HG03045 (cell line): Measurements from ENCODE around the gene SCFD2.
A peak's percentile ranks its signal among the peaks of the same experiment; 100 is the strongest.
"Not testable (repeated sequence)": the region's sequence is repeated elsewhere in the genome, so short reads cannot be mapped to it uniquely, and the experiment has no call there.

ENCODE experiments used
- ATAC-seq: cut with Tn5 transposase; IDR thresholded peaks from one replicate; pipeline ENCODE4 v1.9.1; 2021; ENCODE audit warnings: mild to moderate bottlenecking, moderate library complexity; ENCODE audit not compliant: unreplicated experiment

Gene SCFD2

GRCh38 chr4:53365486-53366300, at the start of gene SCFD2:
TSS of gene SCFD2 (minus strand) at chr4:53366061.
- peak; percentile 99 for ATAC-seq

GRCh38 chr4:53409479-53409878, 43.6 kb upstream of the SCFD2 start:
- ATAC-seq = not testable (repeated sequence)

GRCh38 chr4:53380221-53380620, 14.4 kb upstream of the SCFD2 start:
- ATAC-seq = no peak

GRCh38 chr4:53378171-53378482, 12.3 kb upstream of the SCFD2 start:
- no peak for ATAC-seq

GRCh38 chr4:53377319-53378170, 11.7 kb upstream of the SCFD2 start, which contains the start of gene FIP1L1:
TSS of gene FIP1L1 (plus strand) at chr4:53377641. CDS start at chr4:53377839, 198 bp downstream.
- peak; percentile 90 for ATAC-seq

- no peak for ATAC-seq
Observed at GRCh38 chr4:53376900-53377299, 11.0 kb upstream of the SCFD2 start.

- no peak for ATAC-seq
Observed at GRCh38 chr4:53374777-53375258, 9.0 kb upstream of the SCFD2 start.

GRCh38 chr4:53371843-53372521, 6.1 kb upstream of the SCFD2 start:
- no peak for ATAC-seq

- no peak for ATAC-seq
Observed at GRCh38 chr4:53371049-53371448, 5.2 kb upstream of the SCFD2 start.

GRCh38 chr4:53367721-53368120, 1.9 kb upstream of the SCFD2 start:
- no peak for ATAC-seq

GRCh38 chr4:53366301-53366716, 448 bp upstream of the SCFD2 start:
- peak; percentile 8 for ATAC-seq

- no peak for ATAC-seq
Observed at GRCh38 chr4:53365121-53365485, 758 bp downstream of the SCFD2 start.

GRCh38 chr4:53364624-53365023, 1.2 kb downstream of the SCFD2 start:
- no peak for ATAC-seq

GRCh38 chr4:53362093-53362492, 3.8 kb downstream of the SCFD2 start:
- ATAC-seq = no peak

- ATAC-seq = no peak
Observed at GRCh38 chr4:53361451-53361850, 4.4 kb downstream of the SCFD2 start.

GRCh38 chr4:53355930-53356521, 9.8 kb downstream of the SCFD2 start:
- ATAC-seq = no peak

GRCh38 chr4:53354012-53354722, 11.7 kb downstream of the SCFD2 start:
- ATAC-seq = no peak

GRCh38 chr4:53349091-53349491, 16.8 kb downstream of the SCFD2 start:
- ATAC-seq = no peak

- no peak for ATAC-seq
Observed at GRCh38 chr4:53348046-53348445, 17.8 kb downstream of the SCFD2 start.
